Measurements from ENCODE around the gene GARIN5B. TPM values are rescaled to one million over a fixed set of nuclear protein-coding genes. Genes with fewer than 3 reads are reported as not detected.
A peak's percentile ranks its signal among the peaks of the same experiment; 100 is the strongest.
"Not testable (repeated sequence)": the region's sequence is repeated elsewhere in the genome, so short reads cannot be mapped to it uniquely, and the experiment has no call there.

GARIN5B gene
- total RNA-seq, 1 donor from 2014 or later = not detected

DNA sequence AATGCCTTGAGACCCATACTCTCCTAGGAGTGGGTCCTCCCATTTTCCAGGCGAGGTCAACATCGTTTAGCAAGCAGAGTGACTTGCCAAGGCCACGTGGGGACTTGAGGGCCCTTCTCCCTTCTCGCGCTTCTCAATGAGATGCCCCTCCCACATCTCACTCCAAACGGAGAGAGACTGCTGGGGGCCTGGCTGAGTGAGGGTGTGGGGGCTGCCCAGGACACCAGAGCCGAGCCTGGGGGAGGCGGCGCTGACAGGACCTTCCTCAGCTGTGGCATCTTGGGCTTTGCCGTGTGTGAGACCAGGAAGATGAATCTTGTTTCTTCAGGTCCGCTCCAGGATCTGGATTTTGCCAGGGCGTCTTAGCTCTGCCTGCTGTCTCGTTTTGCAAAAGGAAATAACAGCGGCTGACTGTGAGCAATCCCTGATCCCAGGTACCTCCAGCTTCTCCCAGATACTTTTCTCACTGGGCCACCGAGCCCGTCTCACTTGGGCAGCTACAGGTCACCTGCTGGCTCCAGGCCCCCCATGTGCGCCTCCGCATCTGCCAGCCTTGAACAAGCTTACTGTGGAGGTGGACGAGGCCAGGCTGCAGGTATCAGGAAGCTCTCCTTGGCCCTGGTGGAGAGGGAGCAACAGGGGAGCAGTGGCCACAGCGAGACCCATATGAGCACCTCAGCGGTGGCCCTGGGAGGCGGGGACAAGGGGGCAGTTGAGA is 14.6 kb downstream of the GARIN5B start:
- no peak for DNase-seq

DNA sequence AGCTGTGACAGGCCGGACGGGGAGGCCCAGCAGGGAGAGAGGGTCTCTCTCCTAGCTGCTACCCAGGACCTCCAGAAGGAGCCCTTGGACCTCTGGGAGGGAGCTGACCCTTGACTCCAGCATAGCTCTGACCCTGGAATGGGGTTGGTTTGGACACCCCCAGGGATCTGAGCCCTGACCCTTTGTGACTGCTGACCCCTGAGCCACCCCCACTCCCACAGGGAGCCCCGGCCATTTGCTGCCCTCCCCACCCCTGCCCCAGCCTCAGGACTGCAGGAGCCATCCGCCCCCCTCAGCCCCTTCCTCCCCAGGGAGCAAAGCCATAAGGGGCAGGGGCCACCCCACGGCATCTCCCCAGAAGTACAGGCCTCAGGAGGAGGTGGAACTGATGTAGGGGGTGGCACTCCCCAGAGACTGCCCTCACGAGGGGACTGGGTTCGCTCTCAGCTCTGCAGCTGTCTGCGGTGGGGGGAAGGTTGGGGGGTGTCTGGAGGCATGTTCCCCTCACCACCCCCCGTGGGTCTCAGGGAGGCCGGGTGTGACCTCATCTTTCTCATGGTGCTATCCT is 15.5 kb downstream of the GARIN5B start:
- DNase-seq = no peak

DNA sequence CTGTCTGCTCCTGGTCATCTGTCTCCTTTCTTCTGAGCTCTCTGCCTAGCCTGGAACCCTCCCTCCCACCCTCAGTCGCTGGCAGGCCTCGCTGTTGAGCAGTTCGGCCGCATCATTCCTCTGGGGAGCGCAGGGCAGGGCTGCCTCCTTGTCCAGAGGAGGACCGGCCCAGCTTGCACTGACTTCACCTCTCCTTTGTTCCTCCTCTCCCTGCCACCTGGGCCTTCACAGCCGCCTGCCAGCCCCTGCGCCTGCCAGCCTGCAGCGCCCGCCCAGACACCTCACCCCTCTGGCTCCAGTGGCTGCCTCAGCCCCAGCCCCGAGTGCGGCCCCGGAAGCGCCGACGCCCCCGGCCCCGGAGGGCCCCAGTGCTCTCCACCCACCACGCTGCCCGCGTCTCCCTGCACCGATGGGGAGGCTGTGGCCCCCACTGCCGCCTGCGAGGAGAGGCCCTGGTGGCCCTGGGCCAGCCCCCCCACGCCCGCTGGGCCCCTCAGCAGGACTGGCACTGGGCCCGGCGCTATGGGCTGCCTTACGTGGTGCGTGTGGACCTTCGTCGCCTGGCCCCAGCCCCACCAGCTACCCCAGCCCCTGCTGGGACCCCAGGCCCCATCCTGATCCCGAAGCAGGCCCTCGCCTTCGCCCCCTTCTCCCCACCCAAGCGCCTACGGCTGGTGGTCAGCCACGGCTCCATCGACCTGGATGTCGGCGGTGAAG is 16.2 kb downstream of the GARIN5B start:
- DNase-seq = no peak

DNA sequence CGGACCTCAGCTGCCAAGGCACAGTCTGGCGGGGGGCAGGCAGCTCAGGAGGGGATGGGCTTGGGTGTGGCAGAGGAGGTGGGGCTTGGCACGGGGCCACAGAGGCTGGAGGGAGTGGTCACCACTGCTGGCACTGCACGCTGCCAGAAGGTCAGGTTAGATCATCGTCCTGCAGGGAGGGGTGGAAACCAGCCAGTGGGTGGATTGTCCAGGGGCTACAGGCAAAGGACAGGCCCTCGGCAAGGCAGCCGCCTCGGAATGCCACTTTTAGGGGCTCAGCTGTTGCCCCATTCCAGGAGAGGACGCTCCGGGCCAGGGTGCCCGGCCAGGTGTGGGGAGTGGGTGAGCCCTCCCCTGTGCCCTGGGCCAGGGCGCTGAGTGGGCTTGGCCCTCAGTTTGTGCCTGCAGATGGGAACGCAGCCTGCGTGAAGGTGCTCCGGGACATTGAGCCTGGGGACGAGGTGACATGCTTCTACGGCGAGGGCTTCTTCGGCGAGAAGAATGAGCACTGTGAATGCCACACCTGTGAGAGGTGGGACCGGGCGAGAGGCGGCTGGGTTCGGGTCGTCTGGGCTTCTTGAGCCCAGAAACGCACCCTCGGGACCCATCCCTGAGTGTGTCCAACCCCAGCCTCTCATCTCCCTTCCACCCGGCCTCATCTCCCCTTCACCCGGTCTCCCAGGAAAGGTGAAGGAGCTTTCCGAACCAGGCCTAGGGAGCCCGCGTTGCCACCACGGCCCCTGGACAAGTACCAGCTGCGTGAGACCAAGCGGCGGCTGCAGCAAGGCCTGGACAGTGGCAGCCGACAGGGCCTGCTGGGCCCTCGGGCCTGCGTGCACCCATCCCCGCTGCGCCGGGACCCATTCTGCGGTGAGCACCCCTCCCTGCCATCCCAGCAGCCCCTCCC is 17.0 kb downstream of the GARIN5B start:
- no peak for DNase-seq

DNA sequence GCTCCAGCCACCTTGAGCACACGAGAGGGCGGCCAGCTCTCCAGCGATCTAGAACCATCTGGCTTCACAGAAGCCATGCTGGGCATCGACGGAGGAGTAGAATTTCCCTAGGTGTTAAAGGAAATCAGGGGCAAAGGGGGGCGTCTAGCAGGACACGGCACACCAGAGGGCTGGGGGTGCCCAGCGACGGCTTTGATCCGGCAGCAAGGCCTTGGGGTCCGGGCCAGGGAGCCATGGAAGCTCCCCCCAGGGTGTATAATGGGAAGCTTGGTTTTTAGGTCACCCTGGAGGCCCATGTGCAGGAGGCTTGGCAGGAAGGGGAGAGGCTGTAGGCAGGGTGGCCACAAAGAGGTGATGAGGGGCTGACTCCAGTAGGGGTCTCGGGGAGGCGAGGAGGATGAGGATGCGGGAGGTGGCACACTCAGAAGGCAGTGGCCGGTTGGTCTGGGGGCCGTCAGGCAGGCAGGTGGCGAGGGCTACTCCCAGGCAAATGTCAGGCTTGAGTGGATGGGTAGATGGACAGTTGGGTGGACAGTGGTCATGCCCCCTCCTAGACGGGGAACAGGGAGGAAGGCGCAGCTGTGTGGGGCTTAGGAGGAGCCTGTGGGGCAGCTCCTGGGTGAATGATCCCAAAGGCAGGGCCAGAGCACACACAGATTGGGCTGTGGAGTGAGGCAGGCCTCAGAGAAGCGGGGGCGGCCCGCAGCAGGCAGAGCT is 17.8 kb downstream of the GARIN5B start:
- DNase-seq = no peak

DNA sequence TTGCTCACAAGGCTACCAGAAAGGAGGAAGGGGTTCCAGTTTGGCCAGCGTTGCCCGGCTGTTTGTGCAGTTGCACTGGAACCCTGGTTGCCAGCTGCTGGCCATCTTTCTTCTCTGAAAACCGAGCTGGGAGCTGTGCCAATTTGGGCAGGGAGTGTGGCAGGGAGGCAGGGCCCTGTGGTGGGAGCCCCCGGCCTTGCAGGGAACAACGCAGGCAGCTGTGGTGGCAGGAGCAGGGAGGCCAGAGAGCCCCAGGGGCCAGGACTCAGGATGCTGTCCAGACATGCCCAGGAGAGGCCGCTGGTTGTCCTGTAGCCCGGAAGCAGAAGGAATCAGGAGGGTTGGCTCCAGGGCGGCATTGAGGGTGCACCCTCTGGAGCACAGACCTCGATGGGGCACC is 18.6 kb downstream of the GARIN5B start:
- DNase-seq = no peak

DNA sequence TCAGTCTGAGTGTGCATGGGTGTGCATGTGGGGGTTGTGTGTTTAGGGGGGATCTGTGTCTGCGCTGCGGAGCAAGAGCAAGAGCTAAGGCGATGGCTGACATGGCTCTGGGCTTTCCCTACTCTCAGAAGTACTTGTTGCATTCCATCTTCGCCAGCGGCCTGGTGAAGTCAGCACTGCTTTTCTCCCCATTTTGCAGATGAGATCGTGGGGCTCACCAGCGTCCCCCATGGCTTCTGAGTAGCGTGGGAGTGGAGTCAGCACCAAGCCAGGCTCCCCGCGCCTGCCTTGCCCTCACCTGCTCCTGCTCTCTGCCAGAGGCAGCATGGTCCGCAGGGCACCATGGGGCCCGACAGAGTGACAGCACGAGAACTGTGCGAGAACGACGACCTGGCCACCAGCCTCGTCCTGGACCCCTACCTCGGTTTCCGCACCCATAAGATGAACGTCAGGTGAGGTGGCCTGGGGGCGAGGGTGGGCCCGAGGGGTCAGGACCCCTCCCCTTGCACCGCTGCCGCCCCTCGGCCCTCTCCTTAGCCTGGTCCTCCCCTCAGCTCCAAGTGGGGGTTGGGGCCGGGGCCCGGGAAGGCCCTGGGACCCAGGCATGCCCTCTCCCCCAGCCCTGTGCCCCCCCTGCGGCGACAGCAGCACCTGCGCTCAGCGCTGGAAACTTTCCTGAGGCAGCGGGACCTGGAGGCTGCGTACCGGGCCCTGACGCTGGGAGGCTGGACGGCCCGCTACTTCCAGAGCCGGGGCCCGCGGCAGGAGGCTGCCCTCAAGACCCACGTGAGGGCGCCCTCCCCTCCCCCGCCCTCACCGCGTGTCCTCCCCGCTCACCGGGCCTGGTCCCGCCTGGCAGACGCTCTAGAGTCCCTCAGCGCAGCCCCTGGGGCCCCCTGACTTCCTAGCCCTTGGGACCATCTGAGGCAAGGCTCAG is 21.2 kb downstream of the GARIN5B start:
- no peak for DNase-seq

DNA sequence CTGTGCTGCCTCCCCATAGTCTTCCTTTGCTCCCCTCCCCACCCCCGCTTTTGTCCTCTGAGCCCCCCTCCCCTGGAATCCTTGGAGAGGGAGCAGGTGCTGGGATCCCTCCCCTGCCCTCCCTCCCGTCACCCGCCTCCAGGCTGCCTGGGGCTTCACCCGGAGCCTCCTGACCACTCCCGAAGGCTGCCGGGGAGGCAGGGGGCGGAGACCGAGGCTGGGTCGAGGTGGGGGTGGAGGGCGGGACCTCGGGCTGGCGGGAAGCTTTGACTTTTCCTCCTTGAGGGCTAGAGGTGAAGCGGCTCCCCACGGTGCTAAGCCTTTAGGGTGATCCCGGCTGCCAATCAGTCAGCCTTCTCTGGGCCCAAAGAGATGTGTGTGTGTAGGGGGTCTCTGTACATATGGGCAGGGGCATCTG is 21.9 kb downstream of the GARIN5B start:
- peak; percentile 26 for DNase-seq

DNA sequence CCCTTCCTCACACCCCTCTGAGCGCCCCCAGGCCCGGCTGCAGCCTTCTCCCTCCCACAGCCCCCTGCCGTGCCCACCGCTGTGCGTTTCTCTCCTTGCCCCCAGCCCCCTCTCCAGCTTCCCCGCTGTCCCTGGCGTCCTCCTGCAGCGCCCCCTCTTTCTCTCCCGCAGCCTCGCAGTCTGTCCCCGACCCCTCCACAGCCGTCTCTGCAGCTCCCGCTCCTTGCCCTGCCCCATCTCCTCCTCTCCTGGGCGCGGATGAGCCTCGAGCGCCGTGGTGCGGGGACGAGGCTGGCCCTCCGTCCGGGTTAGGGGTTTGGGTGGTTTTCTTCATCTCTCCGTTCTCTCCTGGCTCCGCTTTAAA is 22.3 kb downstream of the GARIN5B start:
- no peak for DNase-seq

DNA sequence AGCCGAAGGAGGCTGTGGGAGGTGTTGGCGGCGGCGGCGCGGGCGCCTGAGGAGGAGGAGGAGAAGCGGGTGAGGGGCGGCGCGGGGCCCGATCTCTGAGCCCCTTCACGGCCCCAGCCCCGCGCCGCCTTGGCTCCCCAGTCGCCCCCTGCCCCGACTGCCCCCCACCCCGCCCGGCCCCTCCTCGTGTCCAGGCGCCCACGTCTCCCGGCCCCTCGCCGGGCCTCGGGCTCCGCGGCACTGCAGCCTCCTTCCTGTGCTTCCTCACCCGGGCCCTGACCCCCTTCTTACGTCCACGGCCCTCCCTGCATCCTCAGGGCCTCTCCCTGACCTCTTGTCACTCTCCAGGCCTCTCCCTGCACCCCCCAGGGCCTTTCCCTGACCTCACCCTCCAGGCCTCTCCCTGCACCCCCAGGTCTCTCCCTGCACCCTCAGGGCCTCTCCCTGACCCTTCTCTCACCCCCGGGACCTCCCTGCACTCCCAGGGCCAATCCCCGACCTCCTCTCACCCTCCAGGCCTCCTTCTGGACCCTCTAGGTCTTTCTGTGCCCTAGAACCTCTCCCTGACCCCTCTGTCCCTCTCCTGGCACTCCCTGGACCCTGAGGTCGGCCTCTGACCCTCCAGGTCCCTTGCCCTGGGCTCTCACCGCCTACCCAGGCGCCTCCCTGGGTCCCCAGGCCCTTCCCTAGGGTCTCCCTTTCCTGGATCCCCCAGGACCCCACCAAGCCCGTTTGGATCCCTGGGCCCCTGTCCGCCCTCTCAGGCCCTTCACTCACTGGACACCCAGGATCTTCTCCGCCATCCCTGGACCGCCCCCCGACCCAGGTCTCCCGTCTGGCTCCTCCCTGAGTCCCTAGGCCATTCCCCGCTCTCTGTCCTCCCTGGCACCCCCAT is 22.9 kb downstream of the GARIN5B start:
- DNase-seq = no peak

DNA sequence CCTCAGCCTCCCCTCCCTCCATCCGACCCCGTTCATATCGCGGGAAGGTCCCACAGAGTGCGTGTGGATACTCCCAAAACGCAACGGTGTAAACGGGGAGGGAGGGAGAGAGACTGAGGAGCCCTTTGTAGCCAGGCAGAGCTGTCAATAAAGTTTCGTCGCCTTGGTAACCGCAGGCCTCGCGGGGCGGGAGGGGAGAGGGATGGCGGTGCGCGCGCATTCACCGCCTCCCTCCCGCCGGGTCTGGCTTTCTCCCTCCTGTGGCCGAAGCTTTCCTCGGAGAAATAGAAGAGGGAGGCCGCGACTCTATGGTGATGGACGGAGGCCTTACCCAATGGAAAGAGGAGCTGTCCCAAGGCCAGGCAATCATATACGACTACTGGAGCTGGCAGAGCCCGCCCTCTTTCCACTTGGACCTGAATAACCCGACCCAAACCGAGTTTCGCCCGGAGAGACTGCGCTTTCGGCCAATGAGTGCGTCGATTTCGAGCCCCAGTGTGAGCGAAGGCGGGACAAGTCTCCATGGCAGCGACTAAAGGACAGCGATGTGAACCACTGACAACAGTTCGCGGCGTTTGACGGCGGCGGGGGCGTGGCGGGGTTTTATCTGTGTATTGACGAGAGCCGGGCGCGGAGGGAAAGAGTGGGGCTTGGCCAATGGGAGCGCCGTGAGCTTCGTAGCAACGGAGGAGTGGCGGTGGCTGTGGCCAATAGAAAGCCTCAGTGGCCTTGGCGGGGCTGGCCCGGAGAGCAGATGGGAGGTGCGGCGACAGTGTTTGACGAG is 23.8 kb downstream of the GARIN5B start, which contains the start of gene KMT5C:
Gene KMT5C, plus strand, starts transcription at position 772 of the 784 bp plus-strand sequence. CDS start 2,061 bp downstream, outside the sequence.
- peak; percentile 100 for DNase-seq

DNA sequence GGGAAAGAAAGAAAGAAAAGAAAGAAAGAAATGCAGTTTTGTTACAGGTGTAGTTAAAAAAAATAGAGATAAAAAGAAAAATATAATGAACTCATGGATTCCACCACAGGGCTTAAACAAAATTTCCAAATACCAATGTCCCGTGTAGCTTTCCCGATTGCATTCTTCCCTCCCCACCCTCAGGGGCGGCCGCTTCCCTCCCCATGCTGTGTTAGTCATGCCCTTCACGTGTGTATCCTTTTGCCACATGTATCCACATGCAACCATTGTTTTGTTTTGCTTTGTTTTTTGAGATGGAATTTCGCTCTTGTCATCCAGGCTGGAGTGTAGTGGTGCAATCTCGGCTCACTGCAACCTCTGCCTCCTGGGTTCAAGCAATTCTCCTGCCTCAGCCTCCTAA is 27.0 kb downstream of the GARIN5B start:
- DNase-seq = no peak

DNA sequence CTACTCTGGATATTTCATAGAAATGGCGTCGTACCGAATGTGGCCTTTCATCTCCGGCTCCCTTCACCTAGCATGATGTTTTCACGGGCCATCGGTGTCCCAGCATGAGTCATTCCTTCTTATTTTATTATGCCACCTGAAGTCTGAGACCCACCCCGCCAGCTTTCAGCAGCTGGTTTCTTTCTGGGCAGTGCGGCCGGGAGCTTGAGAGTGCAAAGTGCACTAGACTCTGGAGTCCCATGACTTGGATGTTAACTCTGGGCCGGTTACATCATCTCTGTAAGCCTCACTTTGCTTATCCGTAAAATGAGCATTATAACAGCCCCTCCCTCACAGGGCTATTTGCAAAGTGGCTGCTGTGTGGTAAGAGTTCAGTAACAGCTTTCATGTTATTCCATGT is 29.2 kb downstream of the GARIN5B start:
- no peak for DNase-seq

DNA sequence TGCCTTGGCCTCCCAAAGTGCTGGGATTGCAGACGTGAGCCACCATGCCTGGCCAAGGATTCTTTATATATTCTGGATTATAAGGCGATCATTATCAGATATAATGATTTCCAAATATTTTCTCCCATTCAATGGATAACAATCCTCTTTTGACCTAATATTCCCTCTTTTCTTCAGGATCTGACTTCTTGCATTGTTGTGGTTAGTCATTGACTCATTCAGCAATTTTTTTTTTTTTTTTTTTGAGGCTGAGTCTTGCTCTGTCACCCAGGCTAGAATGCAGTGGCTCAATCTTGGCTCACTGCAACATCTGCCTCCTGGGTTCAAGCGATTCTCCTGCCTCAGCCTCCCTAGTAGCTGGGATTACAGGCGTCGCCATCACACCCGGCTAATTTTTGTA is 33.3 kb downstream of the GARIN5B start:
- not testable (repeated sequence) for DNase-seq

DNA sequence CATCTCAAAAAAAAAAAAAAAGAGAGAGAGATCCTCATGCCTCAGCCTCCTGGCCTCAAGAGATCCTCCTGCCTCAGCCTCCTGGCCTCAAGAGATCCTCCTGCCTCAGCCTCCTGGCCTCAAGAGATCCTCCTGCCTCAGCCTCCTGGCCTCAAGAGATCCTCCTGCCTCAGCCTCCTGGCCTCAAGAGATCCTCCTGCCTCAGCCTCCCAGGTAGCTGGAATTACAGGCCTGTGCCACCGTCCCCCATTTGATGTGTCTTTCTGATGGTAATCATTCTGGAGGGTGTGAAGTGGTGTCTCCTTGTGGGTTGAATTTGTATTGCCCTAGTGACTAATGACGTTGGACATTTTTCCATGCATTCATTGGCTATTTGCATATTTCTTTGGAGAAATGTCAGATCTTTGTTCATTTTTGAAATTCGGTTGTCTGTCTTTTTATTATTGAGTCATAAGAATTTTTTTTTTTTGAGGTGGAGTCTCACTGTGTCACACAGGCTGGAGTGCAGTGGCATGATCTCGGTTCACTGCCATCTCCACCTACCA is 34.2 kb downstream of the GARIN5B start:
- not testable (repeated sequence) for DNase-seq

DNA sequence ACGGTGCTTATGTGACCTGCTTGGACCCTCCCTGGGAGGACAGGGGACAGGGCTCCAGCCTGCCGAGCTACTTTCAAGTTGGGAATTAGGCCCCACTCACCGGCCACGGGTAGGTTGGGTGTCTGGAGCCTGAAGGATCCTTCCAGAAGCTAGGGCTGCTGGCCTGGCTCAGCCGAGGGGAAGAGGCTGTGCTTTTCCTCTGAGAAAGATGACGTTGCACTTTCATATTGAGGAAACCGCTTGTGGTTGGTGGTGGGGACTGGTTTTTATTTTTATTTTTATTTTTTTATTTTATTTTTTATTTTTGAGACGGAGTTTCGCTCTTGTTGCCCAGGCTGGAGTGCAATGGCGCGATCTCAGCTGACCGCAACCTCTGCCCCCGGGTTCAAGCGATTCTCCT is 37.9 kb downstream of the GARIN5B start, which contains the start of gene TMEM150B:
Gene TMEM150B, minus strand, starts transcription at position 170 of the 400 bp plus-strand sequence. CDS start 4,305 bp downstream, outside the sequence.
- no peak for DNase-seq

DNA sequence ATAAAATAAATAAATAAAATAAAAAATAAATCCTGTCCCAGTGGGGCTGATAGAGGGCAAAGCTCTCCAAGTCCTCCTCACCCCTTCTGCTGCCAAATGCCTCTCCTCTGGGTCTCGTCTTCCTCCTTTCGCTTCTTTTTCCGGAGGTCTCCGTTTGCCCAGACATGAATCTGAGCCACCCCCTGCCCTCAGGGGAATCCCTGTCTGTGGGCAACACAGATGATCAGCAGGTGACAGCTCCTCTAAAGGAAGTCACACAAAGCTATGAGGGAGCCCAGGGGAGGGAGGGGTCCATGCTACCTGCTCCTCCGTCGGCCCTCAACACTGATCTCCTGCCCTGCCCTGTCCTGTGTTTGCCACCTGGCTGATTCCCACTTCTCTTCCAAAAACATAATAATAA is 38.4 kb downstream of the GARIN5B start:
- no peak for DNase-seq

DNA sequence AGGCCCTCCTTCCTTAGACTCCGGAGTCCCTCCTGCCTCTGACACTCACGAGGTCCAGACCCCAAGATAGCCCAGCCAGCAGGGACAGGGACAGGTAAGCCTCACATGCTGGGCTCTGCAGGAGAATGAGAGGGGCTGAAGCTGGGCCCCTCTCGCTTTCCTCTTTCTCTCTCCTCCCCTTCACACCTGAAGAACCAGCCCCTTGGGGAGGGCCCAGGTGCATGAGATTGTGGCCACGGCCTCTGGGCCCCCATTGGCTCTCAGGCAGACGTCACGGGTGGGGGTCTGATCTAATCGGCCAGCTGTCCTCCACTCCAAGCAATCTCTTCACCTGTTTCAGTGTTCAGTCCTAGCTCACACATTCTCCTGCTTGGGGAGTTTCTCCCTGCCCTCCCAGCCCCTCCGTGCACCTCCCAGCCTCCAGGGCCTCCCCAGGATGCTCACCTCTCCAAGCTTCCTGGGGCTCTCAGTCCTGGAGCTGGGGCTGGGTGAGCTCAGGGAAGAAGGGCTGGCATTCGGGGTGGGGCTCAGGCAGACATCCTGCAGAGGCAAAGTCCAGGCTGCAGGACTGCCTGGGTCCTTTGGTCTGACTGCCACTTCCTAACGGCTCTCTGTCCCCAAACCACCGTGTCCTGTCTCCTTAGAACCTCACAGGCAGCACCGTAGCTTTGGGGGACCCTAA is 40.7 kb downstream of the GARIN5B start:
- no peak for DNase-seq

Data from skin of body (tissue), 2 donors.